GM20000 (cell line): ENCODE measurements around the gene SLK.

Experiments used
- DNase-seq: peaks from one replicate; pipeline ENCODE4 v3.0.0; 2012; ENCODE audit warnings: low spot score
- CTCF ChIP-seq: IDR thresholded peaks from 2 replicates; pipeline ENCODE4 v1.5.1; 2012; ENCODE audit warnings: mild to moderate bottlenecking, control low read depth; ENCODE audit errors: extremely low read depth, missing control alignments

SLK gene

GRCh38 chr10:104021246-104021645, 54.3 kb downstream of the SLK start:
- TF ChIP-seq CTCF = no peak
- no peak for DNase-seq

GRCh38 chr10:104022026-104022425, 55.1 kb downstream of the SLK start:
- no peak for DNase-seq
- no peak for TF ChIP-seq CTCF

GRCh38 chr10:104025524-104025923, 58.6 kb downstream of the SLK start:
- DNase-seq = no peak
- TF ChIP-seq CTCF = no peak

GRCh38 chr10:104026762-104027161, 59.8 kb downstream of the SLK start:
- DNase-seq = no peak
- TF ChIP-seq CTCF = no peak

- DNase-seq = no peak
- TF ChIP-seq CTCF = no peak
Observed at GRCh38 chr10:104028146-104028545, 61.2 kb downstream of the SLK start.

- no peak for DNase-seq
- TF ChIP-seq CTCF = no peak
Observed at GRCh38 chr10:104028823-104029520, 62.0 kb downstream of the SLK start.

- DNase-seq = no peak
- TF ChIP-seq CTCF = no peak
Observed at GRCh38 chr10:104029521-104029860, 62.6 kb downstream of the SLK start.

GRCh38 chr10:104031631-104032030, 64.7 kb downstream of the SLK start:
- no peak for DNase-seq
- no peak for TF ChIP-seq CTCF
